22Rv1 (cell line): ENCODE measurements around the gene KYNU.

Experiments used
- CTCF ChIP-seq: fragments of 450-650 bp; IDR thresholded peaks from 2 replicates; pipeline ENCODE4 v1.5.1; 2017; ENCODE audit warnings: mild to moderate bottlenecking
- ZFX ChIP-seq: fragments of 450-650 bp; IDR thresholded peaks from 2 replicates; pipeline ENCODE4 v1.6.1; 2017; ENCODE audit warnings: antibody characterized with exemption, borderline replicate concordance

GRCh38 chr2:142997231-142997630 lies 119.8 kb downstream of the KYNU start:
- no peak for TF ChIP-seq CTCF
- no peak for TF ChIP-seq ZFX
